ENCODE data around the gene TRMT112. TPM values are rescaled to one million over a fixed set of nuclear protein-coding genes. Genes with fewer than 3 reads are reported as not detected.

Gene TRMT112
- total and polyA plus RNA-seq, 2 experiments from 2014 or later: 210 to 292 TPM

DNA sequence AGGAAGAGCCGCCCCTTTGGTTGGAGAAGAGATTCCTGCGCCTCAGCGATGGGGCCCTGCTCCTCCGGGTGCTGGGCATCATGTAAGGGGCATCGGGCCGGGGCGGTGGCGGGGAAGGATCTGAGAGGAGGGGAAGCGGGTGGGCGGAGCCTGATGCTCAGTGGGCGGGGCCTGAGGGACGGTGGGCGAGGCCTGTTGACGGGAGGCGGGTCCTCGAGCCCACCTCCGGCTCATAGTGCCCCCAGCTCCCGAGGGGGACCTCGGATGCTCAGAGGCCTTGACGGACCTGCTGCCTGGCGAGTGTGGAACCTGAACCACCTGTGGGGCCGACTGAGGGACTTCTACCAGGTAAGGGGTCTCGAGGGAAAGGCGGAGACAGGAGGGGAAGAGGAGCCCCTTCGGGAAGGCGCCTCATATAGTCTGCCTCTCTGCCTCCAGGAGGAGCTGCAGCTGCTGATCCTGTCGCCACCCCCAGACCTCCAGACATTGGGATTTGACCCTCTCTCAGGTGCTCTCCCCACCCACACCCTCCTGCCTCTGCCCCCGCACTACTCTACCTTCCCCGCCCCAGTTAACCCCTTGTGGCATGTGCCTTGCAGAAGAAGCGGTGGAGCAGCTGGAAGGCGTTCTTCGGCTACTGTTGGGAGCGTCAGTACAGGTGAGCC is 23.4 kb upstream of the TRMT112 start:
- Histone ChIP-seq H3K27ac (no peak overlapping the region), H4K20me1 (ENCODE audit: insufficient read depth, poor library complexity, severe bottlenecking) (no peaks in the 10 kb centered on the region), H3K4me2 (no peak overlapping the region), H3K79me2 (no peaks in the 10 kb centered on the region), H3K4me1 (ENCODE audit: insufficient read depth) (no peaks in the 10 kb centered on the region), H3K4me3 (no peak overlapping the region), H3K9me2 (replicated peaks; ENCODE audit: insufficient read depth) (no peaks in the 10 kb centered on the region), H3K9me3 (ENCODE audit: low read depth) (no peaks in the 10 kb centered on the region), H3K36me3 (replicated peaks; ENCODE audit: insufficient read depth, low read depth) (no peaks in the 10 kb centered on the region), H3K27me3 (no peaks in the 10 kb centered on the region), H2AFZ (no peak overlapping the region)
- TF ChIP-seq, protein P1, sequence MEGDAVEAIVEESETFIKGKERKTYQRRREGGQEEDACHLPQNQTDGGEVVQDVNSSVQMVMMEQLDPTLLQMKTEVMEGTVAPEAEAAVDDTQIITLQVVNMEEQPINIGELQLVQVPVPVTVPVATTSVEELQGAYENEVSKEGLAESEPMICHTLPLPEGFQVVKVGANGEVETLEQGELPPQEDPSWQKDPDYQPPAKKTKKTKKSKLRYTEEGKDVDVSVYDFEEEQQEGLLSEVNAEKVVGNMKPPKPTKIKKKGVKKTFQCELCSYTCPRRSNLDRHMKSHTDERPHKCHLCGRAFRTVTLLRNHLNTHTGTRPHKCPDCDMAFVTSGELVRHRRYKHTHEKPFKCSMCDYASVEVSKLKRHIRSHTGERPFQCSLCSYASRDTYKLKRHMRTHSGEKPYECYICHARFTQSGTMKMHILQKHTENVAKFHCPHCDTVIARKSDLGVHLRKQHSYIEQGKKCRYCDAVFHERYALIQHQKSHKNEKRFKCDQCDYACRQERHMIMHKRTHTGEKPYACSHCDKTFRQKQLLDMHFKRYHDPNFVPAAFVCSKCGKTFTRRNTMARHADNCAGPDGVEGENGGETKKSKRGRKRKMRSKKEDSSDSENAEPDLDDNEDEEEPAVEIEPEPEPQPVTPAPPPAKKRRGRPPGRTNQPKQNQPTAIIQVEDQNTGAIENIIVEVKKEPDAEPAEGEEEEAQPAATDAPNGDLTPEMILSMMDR (IDR thresholded peaks at IDR 0.05; ENCODE audit: poor library complexity): no peak
- TF ChIP-seq EZH2 (IDR thresholded peaks at IDR 0.05; ENCODE audit: borderline replicate concordance) (no peak), EZH2phosphoT487 (IDR thresholded peaks at IDR 0.05; ENCODE audit: low read depth, severe bottlenecking, unreplicated experiment) (no peak)
- 42% methylated on average over 18 of the region's 33 CpGs for WGBS (ENCODE audit: low lambda C conversion rate, missing lambda C conversion rate)
- DNase-seq (ENCODE audit: low spot score): peak; percentile 34

DNA sequence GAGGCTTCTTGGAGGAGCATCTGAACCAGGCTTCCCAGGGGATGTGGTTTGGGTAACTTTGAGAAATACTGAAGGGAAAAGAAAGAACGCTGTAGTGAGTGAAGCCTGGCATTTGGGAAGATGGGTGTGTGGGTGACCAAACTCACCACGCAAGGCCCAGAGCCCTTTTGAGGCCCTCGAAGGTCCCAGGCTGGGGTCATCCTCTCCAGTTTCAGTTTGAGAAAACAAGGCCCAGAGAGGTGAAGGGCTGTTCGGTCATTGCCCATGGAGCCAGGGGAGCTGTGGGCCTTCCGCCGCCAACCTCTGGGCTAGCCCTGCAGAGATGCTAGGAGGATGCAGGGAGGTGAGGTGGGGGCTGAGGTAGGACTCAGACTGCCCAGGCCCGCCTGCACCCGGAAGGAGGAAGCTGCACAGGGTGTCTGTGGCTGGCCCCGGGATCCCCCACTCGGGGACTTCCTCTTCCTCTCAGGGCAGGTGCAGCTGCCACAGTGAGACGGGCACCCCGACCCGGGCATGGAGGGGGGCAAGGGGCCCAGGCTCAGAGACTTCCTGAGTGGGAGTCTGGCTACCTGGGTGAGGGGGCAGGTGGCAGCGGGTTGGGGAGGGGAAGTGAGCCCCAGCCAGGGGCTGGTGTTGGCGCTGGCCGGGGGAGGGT is 22.5 kb upstream of the TRMT112 start, which contains the start of gene CCDC88B:
Gene CCDC88B, plus strand, starts transcription at position 451 of the 655 bp plus-strand sequence. Its CDS starts 63 bp downstream, at position 514.
- Histone ChIP-seq H3K27me3 (no peaks in the 10 kb centered on the region), H3K4me3 (no peak within 1 kb of the TSS), H4K20me1 (ENCODE audit: insufficient read depth, poor library complexity, severe bottlenecking) (no peaks in the 10 kb centered on the region), H3K4me2 (no peak within 1 kb of the TSS), H3K9me3 (ENCODE audit: low read depth) (no peaks in the 10 kb centered on the region), H3K4me1 (ENCODE audit: insufficient read depth) (peaks cover 5% of the 10 kb centered on the region), H3K36me3 (replicated peaks; ENCODE audit: insufficient read depth, low read depth) (no peaks in the 10 kb centered on the region), H3K9me2 (replicated peaks; ENCODE audit: insufficient read depth) (no peaks in the 10 kb centered on the region), H2AFZ (no peak within 1 kb of the TSS), H3K27ac (no peak within 1 kb of the TSS), H3K79me2 (no peaks in the 10 kb centered on the region)
- TF ChIP-seq, protein P1 (IDR thresholded peaks at IDR 0.05; ENCODE audit: poor library complexity): no peak
- TF ChIP-seq EZH2phosphoT487 (IDR thresholded peaks at IDR 0.05; ENCODE audit: low read depth, severe bottlenecking, unreplicated experiment) (no peak), EZH2 (IDR thresholded peaks at IDR 0.05; ENCODE audit: borderline replicate concordance) (no peak)
- 91% methylated on average over 10 of the region's 16 CpGs for WGBS (ENCODE audit: low lambda C conversion rate, missing lambda C conversion rate)
- peak; percentile 7 for DNase-seq (ENCODE audit: low spot score)

DNA sequence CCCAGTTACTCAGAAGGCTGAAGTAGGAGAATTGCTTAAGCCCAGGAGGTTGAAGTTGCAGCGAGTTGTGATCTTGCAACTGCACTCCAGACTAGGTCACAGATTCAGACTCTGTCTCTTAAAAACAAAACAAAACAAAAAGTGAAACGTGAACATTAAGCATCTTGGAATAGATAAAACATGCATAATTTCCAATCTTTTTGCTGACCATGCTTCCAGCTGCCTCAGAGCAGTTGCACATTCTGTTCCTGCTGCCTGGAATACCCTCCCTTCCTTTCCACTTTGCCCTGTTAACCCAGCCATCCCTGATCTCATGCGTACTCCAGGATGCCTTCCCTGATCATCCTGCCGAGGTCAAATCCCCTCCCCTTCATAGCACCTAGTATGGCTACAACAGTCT is 21.9 kb upstream of the TRMT112 start:
- TF ChIP-seq EZH2 (IDR thresholded peaks at IDR 0.05; ENCODE audit: borderline replicate concordance): no peak
- TF ChIP-seq, protein P1 (IDR thresholded peaks at IDR 0.05; ENCODE audit: poor library complexity): no peak
- TF ChIP-seq EZH2phosphoT487 (IDR thresholded peaks at IDR 0.05; ENCODE audit: low read depth, severe bottlenecking, unreplicated experiment): no peak
- Histone ChIP-seq H3K36me3 (replicated peaks; ENCODE audit: insufficient read depth, low read depth) (no peaks in the 10 kb centered on the region), H3K79me2 (no peaks in the 10 kb centered on the region), H3K9me2 (replicated peaks; ENCODE audit: insufficient read depth) (no peaks in the 10 kb centered on the region), H3K4me3 (no peak overlapping the region), H3K9me3 (ENCODE audit: low read depth) (no peaks in the 10 kb centered on the region), H3K27me3 (no peaks in the 10 kb centered on the region), H2AFZ (no peak overlapping the region), H4K20me1 (ENCODE audit: insufficient read depth, poor library complexity, severe bottlenecking) (no peaks in the 10 kb centered on the region), H3K4me2 (no peak overlapping the region), H3K27ac (no peak overlapping the region), H3K4me1 (ENCODE audit: insufficient read depth) (peaks cover 5% of the 10 kb centered on the region)
- 79% methylated on average over 4 of the region's 4 CpGs for WGBS (ENCODE audit: low lambda C conversion rate, missing lambda C conversion rate)
- no peak for DNase-seq (ENCODE audit: low spot score)
